HCT116 (cell line): Measurements from ENCODE around the gene ATP6V1B1.

Source experiments
- CBX3 ChIP-seq: IDR thresholded peaks from 2 replicates; pipeline ENCODE4 v1.6.1; 2012; ENCODE audit warnings: low read depth
- POLR2A ChIP-seq: IDR thresholded peaks from 2 replicates; pipeline ENCODE4 v1.7.0; 2011; ENCODE audit warnings: borderline replicate concordance; ENCODE audit not compliant: insufficient read depth, insufficient read length; ENCODE audit errors: extremely low read depth
- POLR2AphosphoS5 ChIP-seq: IDR thresholded peaks from 2 replicates; pipeline ENCODE4 v1.6.1; 2011; ENCODE audit warnings: mild to moderate bottlenecking, low read depth, low read length, moderate library complexity
- SIN3A ChIP-seq: IDR thresholded peaks from 2 replicates; pipeline ENCODE4 v1.6.1; 2012; ENCODE audit warnings: low read depth
- TCF7L2 ChIP-seq: IDR thresholded peaks from 2 replicates; pipeline ENCODE4 v1.7.0; 2011; ENCODE audit warnings: borderline replicate concordance, inconsistent platforms; ENCODE audit not compliant: insufficient read depth, insufficient read length; ENCODE audit errors: extremely low read depth
- YY1 ChIP-seq: IDR thresholded peaks from 2 replicates; pipeline ENCODE4 v1.6.1; 2011; ENCODE audit warnings: low read length, low read depth, moderate library complexity, mild to moderate bottlenecking; ENCODE audit not compliant: insufficient replicate concordance; ENCODE audit errors: extremely low read depth
- TF ChIP-seq, protein P1 (sequence below), 3 experiments: fragments of 200-600 bp in 1 of 3; sonication (generic) in 1 of 3; IDR thresholded peaks in 2 of 3; conservative IDR thresholded peaks in 1 of 3; 2 replicates each; pipeline ENCODE4 v1.5.1; 2012 to 2017; ENCODE audit warnings: low read depth in 2 of 3, low read length in 2 of 3, antibody characterized with exemption in 1 of 3, borderline replicate concordance in 1 of 3, control low read depth in 1 of 3, mild to moderate bottlenecking in 1 of 3, mixed read lengths in 1 of 3, mixed run types in 1 of 3, moderate library complexity in 1 of 3; ENCODE audit not compliant: insufficient read depth in 1 of 3

DNA sequence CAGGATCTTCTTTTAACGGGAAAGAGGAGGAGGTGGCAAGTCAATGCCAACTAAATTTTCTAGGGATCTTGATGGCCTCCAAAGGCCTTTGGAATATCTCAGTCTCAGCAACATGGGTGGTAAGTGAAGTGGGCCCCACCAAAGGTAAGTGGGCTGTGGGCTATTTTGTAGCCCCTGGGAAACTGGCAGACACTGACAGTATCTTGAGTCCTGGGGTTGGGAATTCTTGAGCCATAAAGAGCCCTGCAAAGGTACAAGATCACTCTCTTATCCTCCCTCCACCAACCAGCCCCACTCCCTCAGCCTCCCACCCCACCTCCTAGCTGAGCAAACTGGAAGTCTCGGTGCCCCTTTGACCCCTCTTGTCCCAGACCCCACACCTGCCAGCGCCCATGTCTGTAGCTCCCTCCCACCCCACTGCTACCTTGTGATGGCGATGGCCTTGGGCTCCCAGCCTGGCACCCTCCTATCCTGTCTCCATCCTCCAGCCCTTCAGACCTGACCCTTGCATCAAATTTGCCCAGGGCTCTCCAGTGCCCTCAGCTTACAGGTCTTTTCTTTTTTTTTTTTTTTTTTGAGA, 8.5 kb downstream of the ATP6V1B1 start:
- TF ChIP-seq SIN3A (no peak), POLR2AphosphoS5 (no peak), POLR2A (no peak), YY1 (no peak), CBX3 (no peak), TCF7L2 (no peak)
- TF ChIP-seq, protein P1, sequence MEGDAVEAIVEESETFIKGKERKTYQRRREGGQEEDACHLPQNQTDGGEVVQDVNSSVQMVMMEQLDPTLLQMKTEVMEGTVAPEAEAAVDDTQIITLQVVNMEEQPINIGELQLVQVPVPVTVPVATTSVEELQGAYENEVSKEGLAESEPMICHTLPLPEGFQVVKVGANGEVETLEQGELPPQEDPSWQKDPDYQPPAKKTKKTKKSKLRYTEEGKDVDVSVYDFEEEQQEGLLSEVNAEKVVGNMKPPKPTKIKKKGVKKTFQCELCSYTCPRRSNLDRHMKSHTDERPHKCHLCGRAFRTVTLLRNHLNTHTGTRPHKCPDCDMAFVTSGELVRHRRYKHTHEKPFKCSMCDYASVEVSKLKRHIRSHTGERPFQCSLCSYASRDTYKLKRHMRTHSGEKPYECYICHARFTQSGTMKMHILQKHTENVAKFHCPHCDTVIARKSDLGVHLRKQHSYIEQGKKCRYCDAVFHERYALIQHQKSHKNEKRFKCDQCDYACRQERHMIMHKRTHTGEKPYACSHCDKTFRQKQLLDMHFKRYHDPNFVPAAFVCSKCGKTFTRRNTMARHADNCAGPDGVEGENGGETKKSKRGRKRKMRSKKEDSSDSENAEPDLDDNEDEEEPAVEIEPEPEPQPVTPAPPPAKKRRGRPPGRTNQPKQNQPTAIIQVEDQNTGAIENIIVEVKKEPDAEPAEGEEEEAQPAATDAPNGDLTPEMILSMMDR (IDR thresholded peaks at IDR 0.05 in 2 of 3, conservative IDR thresholded peaks at IDR 0.05 in 1 of 3; ENCODE audit: borderline replicate concordance in 1 of 3, insufficient read depth in 1 of 3, low read depth in 2 of 3, low read length in 2 of 3) = no peak
